K562 (cell line): ENCODE data around the gene PPFIBP2. TPM values are rescaled to one million over a fixed set of nuclear protein-coding genes. Genes with fewer than 3 reads are reported as not detected.

Experiments used
- RCOR1 ChIP-seq, 2 experiments: IDR thresholded peaks; 2 replicates each; pipeline ENCODE4 v1.6.1; 2012; ENCODE audit warnings: low read depth in 2 of 2, low read length in 2 of 2, borderline replicate concordance in 1 of 2, improper control_type of control experiment in 1 of 2
- ZNF318 ChIP-seq, 2 experiments: fragments of 450-650 bp; IDR thresholded peaks; 2 replicates each; pipeline ENCODE4 v1.6.1; 2016; ENCODE audit warnings: mild to moderate bottlenecking in 2 of 2, borderline replicate concordance in 1 of 2, low read depth in 1 of 2, moderate library complexity in 1 of 2
- polyA plus RNA-seq, 8 experiments: library from polyadenylated mRNA; depleted of rRNA in 4 of 8; stranded (reverse) in 5 of 8; unstranded in 3 of 8; fragments of >200 nt; fragmentation: Nextera tagmentation in 2 of 8; fragmentation: Illumina TruSeq in 1 of 8; extraction: Ambion mirVana in 2 of 8; extraction: Trizol in 1 of 8; gene quantifications; 2 replicates each; pipeline versions ENCODE4 v1.2.1 to v1.2.3, GENCODE V29; 2011 to 2014; ENCODE audit warnings: inconsistent platforms in 1 of 8, missing spikeins in 1 of 8
- total RNA-seq, 7 experiments: library from RNA; depleted of rRNA in 6 of 7; stranded (reverse); fragments of >200 nt in 6 of 7; fragmentation: Illumina TruSeq in 2 of 7; extraction: Trizol in 2 of 7; gene quantifications; 2 replicates each; pipeline versions ENCODE4 v1.2.1 to v1.2.3, GENCODE V29; 2011 to 2021; ENCODE audit warnings: low replicate concordance in 1 of 7
- TF ChIP-seq, protein P1 (sequence below): sonication (generic); formaldehyde crosslinking; IDR thresholded peaks from 2 replicates; pipeline ENCODE4 v1.8.0; 2022; ENCODE audit warnings: mild to moderate bottlenecking, missing genetic modification reagents, borderline replicate concordance

PPFIBP2 gene
- total and polyA plus RNA-seq, 9 of the 15 experiments (the other 6 are each of a cell fraction or from before 2014, with no cell fraction given), result 0.18 to 3.4 (median 1.2) TPM

DNA sequence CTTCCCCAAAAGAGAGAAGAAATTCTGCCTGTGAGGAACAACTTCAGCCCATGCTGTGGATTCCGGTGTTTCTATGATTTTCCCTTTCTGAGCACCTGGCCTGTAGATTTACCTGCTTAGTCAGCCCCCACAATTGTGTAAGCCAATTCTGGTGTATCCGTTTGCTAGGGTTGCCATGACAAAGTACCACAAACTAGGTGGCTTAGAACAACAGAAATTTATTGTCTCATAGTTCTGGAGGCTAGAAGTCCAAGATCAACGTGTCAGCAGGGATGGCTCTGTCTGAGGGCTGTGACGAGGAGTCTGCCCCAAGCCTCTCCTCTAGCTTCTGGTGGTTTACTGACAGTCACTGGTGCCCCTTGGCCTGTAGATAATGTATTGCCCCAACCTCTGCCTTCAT, 175.4 kb downstream of the PPFIBP2 start (continued):
- TF ChIP-seq ZNF318 (IDR thresholded peaks at IDR 0.05; ENCODE audit: borderline replicate concordance in 1 of 2, low read depth in 1 of 2) (no peak), RCOR1 (IDR thresholded peaks at IDR 0.05; ENCODE audit: borderline replicate concordance in 1 of 2, low read depth in 2 of 2, low read length in 2 of 2) (no peak)
- TF ChIP-seq, protein P1, sequence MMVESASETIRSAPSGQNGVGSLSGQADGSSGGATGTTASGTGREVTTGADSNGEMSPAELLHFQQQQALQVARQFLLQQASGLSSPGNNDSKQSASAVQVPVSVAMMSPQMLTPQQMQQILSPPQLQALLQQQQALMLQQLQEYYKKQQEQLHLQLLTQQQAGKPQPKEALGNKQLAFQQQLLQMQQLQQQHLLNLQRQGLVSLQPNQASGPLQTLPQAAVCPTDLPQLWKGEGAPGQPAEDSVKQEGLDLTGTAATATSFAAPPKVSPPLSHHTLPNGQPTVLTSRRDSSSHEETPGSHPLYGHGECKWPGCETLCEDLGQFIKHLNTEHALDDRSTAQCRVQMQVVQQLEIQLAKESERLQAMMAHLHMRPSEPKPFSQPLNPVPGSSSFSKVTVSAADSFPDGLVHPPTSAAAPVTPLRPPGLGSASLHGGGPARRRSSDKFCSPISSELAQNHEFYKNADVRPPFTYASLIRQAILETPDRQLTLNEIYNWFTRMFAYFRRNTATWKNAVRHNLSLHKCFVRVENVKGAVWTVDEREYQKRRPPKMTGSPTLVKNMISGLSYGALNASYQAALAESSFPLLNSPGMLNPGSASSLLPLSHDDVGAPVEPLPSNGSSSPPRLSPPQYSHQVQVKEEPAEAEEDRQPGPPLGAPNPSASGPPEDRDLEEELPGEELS (CRISPR knock-in tag), result no peak
